Measurements from ENCODE around the gene KRTAP1-1.
"Not testable (repeated sequence)": the region's sequence is repeated elsewhere in the genome, so short reads cannot be mapped to it uniquely, and the experiment has no call there.

Gene KRTAP1-1

DNA sequence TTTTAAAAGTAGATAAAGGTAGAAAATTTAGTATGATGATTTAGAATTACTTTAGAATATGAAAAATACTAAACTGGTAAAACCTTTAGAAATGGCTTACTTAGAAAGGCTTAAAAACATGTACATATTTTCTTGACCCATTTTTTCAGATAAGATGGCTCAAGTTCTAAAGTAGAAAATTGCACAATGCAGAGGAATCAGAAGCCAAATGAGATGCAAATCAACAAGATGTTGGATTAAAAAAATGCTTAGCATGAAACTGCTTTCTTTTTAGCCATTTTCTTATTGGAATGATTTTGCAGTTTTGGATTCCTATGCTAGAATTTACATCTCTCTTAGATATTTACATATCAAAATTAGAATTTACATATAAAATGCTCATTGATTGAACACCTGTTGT is 30.8 kb downstream of the KRTAP1-1 start:
- no peak for DNase-seq

DNA sequence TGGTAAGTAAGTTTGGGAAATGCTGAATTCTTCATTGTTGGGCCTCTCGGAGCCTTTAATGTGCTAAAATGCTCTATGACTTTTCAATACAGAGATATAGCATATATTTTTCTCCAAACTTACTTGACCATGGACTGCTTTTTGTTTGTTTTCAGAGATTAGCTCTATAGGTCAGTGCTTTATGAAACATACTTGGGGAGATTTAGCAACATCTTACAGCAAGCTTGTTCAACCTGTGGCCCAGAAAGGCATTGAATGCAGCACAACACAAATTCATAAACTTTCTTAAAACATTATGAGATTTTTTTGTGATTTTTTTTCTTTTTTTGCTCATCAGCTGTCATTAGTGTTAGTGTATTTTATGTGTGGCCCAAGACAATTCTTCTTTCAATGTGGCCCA is 31.3 kb downstream of the KRTAP1-1 start:
- DNase-seq, result no peak

DNA sequence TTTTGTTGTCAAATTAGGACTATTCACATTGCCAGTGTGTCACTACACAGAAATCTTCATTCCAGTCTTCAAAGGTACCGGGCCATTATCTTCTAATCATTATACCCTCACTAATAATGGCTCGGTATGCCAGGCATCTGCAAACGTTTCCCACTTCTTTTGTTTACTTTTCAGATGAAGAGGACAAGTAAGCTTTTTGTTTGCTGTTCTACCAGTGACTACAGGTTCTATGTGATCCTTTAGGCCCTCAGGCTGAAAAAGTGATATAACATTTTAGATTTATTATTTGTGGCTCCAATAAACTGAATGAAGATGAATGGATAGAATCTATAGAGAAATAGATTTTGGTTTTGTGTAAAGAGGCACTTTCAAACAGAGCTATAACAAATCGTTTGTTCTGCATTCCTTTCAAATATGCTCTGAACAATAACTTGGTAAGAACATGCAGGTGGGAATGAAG is 31.9 kb downstream of the KRTAP1-1 start:
- no peak for DNase-seq

DNA sequence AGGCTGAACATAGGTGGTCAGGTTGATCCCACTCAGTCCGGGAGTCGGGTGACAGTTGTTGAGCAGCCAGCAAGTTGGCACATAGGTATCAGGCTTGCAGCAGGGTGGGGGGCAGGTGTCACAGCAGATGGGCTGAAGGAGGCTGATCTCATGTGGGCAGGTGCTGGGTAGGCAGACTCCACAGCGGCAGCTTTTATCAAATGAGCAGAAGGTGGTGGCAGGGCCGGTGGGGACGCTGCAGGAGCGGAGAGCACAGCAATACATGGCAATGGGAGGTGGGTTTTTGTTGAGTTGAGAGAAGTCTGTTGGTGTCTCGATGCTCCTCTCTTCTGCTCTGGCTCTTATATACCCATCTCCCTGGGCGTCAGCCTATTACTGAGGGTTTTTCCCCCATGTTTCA is 32.4 kb downstream of the KRTAP1-1 start, which contains the start of gene KRTAP3-1:
KRTAP3-1 (minus strand) TSS at position 318 of the 400 bp plus-strand sequence; CDS start at position 264, 54 bp downstream.
- DNase-seq, result peak in 1 of 14 donors; percentile 19

DNA sequence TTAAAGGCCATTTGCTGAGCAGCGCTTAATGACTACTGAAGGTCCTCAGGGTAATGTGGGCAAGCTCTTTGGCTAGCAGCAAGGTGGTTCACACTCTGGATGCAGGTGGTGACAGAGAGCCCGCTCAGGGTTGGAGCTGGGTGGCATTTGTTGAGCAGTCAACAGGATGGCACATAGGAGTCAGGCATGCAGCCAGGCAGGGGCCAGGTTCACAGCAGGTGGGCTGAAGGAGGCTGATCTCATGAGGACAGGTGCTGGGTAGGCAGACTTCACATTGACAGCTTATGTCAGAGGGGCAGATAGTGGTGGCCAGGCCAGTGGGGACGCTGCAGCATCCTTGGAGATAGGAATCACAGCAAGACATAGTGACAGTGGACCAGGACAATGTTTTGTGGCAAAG is 36.9 kb downstream of the KRTAP1-1 start:
- no peak for DNase-seq

DNA sequence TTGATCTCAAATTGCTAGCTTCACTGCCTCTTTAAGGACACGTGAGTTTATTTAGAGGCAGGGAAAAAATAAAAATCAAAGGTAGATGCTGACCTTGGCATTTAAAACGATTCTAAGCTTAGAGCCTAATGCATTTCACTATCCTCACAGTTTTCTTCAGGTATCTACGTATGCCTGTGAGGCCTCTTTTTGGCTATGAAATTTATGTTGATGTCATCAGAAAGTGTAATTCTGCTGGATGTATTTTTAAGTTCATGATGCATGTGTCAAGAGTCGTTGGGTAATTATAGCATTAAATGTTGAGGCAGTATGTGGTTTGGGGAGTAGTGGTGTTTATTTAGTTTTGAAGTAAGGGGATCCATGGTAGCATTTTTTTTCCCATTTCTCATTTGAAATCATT is 37.3 kb downstream of the KRTAP1-1 start:
- DNase-seq, result no peak

DNA sequence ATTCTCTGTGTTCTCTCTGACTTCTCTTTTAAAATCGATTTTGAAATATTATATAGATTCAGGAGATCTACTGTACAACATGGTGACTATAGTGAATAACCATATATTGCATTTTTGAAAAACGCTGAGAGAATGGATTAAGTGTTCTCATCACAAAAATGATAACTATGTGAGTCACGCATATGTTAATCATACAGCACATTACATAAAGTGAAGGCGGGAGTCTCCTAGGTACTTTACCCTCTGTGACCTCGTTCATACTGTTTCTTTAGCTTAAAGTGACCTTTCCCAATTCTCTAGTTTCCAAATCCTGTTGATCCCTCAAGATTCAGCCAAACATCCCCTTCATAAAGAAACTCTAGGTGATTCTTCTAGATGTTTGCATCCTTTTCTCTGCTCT is 38.4 kb downstream of the KRTAP1-1 start:
- no peak for DNase-seq

DNA sequence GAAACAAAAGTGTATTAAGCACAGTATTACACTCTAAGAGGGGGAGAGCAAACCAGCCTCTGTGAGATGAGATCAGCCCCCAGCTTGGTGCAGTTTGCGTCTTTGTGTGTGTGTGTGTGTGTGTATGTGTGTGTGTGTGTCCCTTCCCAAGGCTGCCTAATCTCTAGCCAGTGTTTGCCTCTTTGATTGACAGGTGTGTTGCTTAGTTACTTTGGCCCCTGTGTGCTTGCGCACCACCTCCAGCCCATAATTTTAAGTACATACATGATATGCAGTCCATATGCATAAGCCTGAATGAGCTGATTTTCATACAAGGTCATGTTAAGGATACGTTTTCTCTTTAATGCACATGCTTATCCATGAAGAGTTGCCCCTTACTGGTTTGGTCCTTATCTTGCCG is 39.5 kb downstream of the KRTAP1-1 start:
- no peak for DNase-seq

DNA sequence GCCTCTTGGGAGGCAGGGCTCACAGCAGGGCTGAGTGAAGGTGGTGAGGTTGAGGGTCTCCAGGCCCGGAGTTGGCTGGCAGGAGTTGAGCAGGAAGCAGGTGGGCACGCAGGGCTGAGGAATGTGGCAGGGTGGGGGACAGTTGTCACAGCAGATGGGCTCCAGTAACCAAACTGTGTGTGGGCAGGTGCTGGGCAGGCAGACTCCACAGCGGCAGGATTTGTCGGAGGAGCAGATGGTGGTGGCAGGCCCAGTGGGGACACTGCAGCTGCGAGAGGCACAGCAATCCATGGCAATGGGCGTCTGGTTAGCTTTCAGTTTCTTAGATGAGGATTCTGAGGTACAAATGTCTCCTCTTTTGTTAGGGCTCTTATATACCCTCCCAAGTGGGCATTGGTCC is 41.7 kb downstream of the KRTAP1-1 start, which contains the start of gene KRTAP3-2:
KRTAP3-2 (minus strand) TSS at position 344 of the 400 bp plus-strand sequence; CDS start at position 291, 53 bp downstream.
- DNase-seq, result not testable (repeated sequence)

DNA sequence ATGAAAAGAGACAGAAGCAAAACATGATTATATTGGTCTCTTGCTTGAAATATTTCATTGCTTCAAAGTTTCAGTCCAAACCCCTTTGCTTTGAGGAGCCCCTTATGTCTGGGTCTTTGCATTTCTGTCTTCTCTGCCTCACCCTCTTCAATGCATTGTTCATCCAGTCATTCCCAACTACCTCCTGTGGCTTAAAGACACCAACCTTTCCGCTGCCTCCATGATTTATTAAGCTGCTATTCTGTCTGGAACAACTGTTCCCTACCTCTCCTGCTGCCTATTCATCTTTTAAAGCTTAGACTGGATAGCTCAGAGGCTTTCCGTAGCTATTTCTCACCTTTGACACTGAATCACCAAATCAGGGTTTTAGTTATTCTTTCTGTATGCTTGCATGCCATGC is 43.9 kb downstream of the KRTAP1-1 start:
- DNase-seq, result no peak

DNA sequence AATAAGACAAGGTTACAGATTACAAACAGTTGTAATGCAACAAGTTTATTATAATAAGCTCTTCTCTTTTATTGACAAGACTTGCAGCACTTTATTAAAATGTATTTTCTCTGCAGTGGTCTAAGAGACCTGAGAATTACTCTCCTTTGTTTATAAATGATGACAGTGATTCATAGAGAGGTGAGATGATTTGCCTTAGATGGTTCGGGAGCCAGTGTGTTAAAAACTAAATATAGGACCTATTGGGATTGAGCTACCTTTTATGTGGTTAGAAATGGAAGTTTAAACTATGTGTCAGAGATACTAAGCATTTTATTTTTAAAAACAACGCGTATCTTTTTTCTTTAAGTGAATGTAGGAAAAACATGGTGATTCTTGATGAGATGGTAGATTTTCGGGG is 44.4 kb downstream of the KRTAP1-1 start:
- no peak for DNase-seq

DNA sequence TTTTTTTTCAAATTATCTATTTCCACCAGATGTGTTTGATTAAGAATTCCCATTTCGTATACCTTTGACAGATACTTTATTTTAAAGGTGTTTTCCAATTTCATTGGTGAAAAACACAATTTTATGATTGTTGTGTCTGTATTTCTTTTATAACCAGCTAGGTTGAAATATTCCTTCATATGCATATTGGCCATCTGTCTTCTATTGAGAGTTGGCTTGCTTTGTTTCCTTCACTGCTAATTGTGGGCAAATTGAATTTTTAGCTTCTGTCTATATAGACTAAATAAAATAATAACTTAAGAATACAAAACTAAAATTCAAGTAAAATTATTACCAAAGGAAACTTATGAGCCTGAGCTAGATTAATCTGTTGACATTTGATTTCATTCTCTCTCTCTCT is 46.1 kb downstream of the KRTAP1-1 start:
- no peak for DNase-seq

DNA sequence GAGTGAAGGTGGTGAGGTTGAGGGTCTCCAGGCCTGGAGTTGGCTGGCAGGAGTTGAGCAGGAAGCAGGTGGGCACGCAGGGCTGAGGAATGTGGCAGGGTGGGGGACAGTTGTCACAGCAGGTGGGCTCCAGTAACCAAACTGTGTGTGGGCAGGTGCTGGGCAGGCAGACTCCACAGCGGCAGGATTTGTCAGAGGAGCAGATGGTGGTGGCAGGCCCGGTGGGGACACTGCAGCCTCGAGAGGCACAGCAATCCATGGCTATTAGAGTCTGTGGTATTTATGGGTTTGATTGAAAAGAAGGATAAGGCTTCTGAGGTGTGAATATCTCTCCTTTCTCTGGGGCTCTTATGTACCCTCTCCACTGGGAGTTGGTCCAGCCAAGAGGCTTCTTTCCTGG is 47.4 kb downstream of the KRTAP1-1 start, which contains the start of gene KRTAP3-3:
KRTAP3-3 (minus strand) TSS at position 326 of the 400 bp plus-strand sequence; CDS start at position 259, 67 bp downstream.
- DNase-seq, result no peak

DNA sequence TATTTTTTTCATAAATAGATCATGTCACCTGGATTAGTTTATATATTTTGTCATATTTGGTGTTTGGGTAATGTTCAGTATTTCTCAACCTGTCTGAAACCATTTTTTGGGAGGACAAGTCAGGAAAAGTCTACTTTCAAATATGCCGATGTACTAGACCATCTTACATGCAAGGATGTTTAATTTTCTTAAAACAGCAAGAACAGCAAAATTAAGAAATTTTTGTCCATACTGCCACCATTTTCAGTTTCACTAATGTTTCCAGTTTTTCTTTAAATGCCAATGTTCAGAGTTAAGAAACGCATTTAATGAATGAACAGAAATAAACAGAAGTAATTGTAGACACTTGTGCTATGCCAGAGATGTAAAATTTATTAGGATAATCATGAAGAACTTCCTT is 48.2 kb downstream of the KRTAP1-1 start:
- no peak for DNase-seq

DNA sequence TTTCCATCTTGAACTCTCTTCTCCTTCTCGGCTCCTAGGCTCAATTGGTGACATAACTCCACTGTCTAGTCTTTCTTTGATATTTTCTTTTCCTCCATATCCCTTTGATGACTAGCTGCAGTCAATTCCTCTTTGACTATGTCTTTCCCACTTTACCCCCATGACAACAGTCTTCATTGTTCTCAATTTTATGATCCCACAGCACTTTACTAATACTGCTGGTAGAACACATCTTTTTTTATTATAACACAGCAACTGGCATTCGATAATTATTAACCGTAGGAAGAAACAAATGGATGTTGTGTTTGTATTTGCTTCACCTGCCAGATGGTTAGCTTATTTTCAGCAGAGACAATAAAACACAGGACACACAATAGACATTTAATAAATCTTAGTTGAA is 48.6 kb downstream of the KRTAP1-1 start:
- DNase-seq, result no peak

Measured in C1 segment of cervical spinal cord (tissue), 14 donors.